ENCODE data around the gene UGGT2.
A peak's percentile ranks its signal among the peaks of the same experiment; 100 is the strongest.
"Not testable (repeated sequence)": the region's sequence is repeated elsewhere in the genome, so short reads cannot be mapped to it uniquely, and the experiment has no call there.

The UGGT2 gene

DNA sequence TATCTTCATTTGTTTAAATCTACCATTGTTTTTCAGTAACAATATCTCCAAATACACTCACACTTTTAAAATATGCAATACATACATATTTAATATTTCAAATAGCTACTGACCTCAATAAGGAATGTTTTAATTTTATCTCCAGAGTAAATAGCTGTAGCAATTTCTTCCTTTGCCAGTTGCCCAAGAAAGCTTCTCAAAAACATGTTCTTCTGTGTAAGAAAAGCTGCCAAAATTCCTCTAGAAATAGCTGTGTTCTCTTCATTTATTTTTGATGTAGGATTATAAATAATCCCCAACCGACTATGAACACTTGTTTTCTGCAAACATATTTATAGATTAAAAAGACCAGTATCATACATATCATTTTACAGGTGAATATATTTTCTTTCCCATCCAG is 150.5 kb downstream of the UGGT2 start:
- no peak for DNase-seq (ENCODE audit: extremely low read depth in 1 of 2, low read depth in 1 of 2)

DNA sequence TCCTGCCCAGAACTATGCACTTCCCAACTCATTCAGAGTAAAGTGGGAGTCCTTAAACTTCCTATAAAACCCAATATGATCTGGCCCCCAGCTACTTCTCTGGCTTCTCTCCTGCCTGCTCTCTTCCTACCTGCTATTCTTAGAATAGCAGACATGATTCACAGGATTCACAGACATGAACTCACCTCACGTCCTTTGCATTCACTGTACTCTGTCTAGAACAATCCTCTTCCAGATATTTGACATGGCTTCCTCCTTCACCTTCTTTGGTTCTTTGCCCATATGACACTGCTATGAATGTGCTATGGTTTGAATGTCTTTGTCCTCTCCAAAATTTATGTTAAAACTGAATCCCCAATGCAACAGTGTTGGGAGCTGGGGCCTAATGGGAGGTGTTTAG is 154.9 kb downstream of the UGGT2 start:
- DNase-seq (ENCODE audit: extremely low read depth in 1 of 2, low read depth in 1 of 2), result no peak

DNA sequence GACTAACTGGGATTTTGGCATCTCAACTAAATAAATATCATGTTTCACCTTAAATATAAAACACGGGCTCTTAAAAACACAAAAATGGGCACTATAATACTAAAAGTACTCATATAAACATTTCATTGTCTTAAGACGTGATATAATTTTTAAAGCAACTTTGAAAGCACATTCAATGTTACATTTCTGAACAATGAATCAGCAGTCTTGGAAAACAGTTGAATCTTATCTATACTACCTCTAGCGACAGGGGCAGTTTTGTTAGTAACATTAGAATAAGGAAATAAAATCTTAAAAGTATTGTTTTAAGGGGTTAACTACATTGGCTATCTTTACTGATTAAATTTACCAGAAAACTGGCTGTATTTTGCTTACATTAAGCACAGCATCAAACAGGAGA is 156.9 kb downstream of the UGGT2 start:
- no peak for DNase-seq (ENCODE audit: extremely low read depth in 1 of 2, low read depth in 1 of 2)

DNA sequence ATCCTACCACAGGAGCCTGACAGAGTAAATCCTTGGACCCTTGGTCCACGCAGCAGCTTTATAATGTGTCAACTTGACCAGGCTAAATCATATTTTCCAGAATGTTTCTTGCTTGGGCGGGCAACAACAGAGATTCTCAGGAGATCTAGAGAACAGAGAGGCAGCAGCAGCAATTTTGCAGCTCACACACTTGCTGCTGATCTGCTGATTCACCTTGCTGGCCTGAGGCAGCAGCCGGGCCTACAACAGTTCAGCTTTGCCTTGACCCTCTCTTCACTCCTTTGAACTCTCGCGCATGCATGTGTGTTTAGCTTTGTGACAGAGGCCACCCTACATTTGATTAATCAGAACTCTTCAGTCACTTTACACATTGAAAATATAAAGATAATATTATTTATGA is 159.3 kb downstream of the UGGT2 start:
- no peak for DNase-seq (ENCODE audit: extremely low read depth in 1 of 2, low read depth in 1 of 2)

DNA sequence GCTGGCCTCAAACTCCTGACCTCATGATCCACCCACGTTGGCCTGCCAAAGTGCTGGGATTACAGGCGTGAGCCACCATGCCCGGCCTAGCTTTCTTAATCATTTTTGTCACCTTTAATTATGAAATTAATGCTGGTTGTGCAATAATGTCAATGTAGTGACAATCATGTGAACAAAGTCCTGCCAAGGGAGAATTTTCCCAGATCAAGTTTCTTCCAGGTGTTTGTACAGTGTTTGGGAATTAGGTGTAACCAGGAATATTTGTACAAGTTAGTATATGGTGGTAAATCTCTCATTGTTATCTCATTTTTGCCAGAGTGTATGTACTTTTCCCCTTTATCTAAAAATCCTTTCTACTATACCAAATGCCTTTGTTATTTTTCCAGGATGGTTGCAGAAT is 171.1 kb downstream of the UGGT2 start:
- no peak for DNase-seq (ENCODE audit: extremely low read depth in 1 of 2, low read depth in 1 of 2)

DNA sequence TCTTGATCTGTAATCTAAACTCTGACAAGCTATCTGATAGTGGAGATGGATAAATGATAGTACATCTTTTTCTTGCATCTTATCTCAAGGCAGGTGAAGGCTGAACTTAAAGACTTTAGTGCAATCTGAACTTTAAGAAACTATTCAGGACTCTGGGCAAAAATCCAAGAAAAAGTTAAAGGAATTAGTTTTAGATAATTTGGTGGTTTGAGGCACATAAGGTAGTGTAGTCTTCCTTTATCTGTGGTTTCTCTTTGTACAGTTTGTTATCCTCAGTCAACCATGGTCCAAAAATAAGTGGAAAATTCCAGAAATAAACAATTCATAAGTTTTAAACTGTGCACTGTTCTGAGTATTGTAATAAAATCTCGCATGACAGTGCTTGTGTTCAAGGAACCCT is 172.9 kb downstream of the UGGT2 start:
- DNase-seq (ENCODE audit: extremely low read depth in 1 of 2, low read depth in 1 of 2), result no peak

DNA sequence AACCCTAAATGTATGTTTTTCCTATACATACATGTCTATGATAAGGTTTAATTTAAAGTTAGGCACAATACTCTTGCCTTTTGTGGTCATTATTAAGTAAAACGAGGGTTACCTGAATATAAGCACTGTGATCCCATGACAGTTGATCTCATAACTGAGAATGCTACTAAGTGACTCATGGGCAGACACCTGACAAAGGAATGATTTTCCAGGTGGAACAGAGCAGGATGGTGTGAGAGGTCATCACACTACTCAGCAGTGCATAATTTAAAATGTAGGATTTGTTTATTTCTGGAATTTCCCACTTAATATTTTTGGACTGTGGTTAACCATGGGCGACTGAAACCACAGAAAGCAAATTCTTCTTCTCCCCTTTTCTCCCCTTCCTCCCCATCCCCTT is 178.9 kb downstream of the UGGT2 start:
- DNase-seq (ENCODE audit: extremely low read depth in 1 of 2, low read depth in 1 of 2), result no peak

DNA sequence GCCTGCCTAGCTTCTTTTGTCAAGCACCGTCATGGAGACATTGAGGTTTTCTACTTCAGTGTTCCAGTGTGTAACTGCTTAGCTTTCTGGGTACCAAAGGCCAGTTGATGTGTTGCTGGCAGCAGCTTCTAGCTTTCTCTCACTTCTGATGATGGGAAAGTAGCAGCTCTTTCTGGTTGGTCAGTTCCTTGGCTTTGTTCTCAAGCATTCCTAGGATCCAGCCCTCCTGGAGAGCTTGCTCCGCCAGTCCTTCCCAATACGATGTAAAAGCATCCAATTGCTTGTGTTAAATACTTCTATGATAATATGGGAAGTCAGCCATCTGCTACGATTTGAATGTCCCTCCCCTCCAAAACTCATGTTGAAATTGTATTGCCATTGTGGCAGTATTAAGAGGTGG is 182.8 kb downstream of the UGGT2 start:
- no peak for DNase-seq (ENCODE audit: extremely low read depth in 1 of 2, low read depth in 1 of 2)

DNA sequence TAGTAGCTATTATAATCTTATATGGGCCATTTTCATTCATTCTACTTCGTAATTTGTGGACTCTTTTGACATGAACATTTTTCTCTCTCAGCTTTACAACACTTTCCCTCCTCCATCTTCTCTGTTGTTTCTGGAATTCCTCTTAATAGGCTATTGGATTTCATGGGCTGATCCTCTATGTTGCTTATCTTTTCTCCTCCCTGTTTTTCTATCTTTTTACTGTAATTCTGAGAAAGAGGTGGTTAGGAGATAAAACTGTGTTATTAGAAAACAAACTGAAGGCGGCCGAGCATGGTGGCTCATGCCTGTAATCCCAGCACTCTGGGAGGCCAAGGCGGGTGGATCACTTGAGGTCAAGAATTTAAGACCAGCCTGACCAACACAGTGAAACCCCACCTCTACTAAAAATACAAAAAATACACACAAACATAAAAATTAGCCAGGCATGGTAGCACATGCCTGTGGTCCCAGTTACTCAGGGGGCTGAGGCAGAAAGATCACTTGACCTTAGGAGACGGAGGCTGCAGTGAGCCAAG is 188.1 kb downstream of the UGGT2 start:
- DNase-seq (ENCODE audit: extremely low read depth in 1 of 2, low read depth in 1 of 2), result no peak

DNA sequence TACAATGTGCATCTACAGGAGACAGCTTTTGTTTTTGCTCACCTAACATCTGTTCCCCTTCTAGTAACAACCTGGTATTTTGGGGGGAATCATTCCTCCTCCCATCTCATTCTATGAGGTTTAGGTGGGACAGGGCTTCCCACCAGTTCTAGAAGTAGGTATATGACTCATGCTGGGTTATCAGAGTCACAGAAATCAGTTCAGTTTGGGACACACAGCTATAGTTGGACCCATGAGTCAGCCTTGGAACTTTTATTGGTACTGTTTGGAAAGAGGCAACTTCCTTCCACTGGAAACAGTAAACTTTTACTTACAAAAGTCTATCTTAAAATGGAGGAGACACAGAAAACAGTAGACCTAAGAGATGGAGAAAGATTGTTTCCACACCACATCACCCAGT is 190.8 kb downstream of the UGGT2 start:
- DNase-seq (ENCODE audit: extremely low read depth in 1 of 2, low read depth in 1 of 2), result no peak

DNA sequence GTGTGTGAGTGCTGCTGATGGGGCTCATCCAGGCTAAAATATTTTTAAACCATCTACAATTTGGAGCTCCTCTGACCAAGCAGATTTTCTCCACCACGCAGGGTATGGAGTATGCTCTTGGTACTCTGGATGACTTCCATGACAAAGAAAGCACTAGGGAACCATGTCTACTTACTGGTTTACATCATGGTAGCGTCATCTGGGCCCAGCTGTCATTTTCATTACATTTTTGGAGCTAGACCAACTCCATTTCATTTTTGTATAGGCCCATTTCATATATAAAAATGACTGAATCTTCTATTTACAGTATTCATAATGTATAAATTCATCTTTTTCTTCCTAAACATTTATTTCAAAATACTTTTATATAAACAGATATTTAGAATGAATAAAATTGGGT is 191.9 kb downstream of the UGGT2 start:
- no peak for DNase-seq (ENCODE audit: extremely low read depth in 1 of 2, low read depth in 1 of 2)

DNA sequence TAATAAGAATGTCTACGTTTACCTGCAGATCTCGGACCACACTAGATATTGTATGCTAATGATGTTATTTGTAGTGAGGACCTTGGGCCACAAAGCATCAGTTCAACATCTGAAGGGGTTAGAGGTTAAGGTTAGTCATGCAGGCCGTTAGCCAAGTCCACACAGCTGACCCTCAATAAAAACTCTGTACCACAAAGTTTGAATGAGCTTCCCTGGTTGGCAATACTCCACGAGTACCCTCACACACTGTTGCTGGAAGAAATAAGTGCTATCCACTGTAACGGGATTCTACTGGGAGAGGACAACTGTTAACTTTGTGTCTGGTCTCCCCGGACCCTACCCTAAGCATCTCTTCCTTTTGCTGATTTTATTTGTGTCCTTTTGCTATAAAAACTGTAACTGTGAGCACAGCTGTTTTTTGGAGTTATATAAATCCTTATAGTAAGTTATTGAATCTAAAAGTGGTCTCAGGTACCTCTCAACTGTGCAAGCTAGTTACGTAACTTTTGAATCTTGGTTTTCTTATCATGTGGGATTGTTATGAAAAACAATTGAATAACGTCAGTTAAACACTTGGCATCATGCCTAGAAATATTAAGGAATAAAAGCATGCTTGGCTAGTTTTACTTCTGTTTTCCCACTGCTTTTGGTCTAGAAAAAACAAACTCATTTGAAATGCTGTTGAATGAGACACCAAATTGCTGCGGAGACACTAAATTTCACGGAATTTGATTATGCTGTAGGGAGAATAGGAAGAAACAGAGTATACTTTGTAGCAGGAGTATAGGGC is 194.7 kb downstream of the UGGT2 start:
- no peak for DNase-seq (ENCODE audit: extremely low read depth in 1 of 2, low read depth in 1 of 2)

DNA sequence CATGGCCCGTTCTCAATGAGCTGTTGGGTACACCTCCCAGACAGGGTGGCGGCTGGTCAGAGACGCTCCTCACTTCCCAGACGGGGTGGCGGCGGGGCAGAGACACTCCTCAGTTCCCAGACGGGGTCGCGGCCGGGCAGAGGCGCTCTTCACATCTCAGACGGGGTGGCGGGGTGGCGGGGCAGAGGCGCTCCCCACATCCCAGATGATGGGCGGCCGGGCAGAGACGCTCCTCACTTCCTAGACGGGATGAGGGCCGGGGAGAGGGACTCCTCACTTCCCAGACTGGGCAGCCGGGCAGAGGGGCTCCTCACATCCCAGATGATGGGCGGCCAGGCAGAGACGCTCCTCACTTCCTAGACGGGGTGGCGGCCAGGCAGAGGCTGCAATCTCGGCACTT is 207.5 kb downstream of the UGGT2 start:
- DNase-seq (ENCODE audit: extremely low read depth in 1 of 2, low read depth in 1 of 2), result not testable (repeated sequence)

DNA sequence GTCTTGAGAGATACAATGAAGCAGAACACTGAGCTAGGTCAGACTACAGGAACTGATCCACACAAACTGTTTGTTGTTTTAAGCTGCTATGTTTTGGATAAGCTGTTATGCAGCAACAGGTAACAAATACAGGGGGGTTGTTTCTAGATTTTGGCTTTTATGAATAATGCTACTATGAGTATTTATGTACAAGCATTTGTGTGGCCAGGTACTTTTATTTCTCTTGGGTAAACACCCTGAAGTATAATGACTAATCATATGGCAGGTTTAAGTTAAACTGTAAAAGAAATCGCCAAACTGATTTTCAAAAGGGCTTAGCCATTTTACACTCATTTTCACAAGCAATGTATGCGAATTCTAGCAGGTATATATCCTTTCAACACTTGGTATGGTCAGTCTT is 210.3 kb downstream of the UGGT2 start:
- DNase-seq (ENCODE audit: extremely low read depth in 1 of 2, low read depth in 1 of 2), result no peak

DNA sequence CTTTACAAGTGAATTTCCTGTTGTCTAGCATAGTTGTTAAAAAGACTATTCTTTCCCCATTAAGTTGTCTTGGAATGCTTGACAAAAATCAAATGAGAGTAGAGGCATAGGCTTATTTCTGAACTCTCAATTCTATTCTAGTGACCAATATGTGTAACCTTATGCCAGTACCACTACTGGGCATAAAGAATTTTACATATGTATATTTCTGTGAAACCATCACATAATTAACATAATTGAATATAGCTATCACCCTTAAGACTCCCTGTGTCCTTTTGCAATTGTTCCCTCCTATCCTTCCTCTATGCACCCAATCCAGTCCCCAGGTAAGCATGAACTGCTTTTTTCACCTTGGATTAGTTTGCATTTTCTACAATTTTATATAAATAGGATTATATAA is 211.3 kb downstream of the UGGT2 start:
- no peak for DNase-seq (ENCODE audit: extremely low read depth in 1 of 2, low read depth in 1 of 2)

DNA sequence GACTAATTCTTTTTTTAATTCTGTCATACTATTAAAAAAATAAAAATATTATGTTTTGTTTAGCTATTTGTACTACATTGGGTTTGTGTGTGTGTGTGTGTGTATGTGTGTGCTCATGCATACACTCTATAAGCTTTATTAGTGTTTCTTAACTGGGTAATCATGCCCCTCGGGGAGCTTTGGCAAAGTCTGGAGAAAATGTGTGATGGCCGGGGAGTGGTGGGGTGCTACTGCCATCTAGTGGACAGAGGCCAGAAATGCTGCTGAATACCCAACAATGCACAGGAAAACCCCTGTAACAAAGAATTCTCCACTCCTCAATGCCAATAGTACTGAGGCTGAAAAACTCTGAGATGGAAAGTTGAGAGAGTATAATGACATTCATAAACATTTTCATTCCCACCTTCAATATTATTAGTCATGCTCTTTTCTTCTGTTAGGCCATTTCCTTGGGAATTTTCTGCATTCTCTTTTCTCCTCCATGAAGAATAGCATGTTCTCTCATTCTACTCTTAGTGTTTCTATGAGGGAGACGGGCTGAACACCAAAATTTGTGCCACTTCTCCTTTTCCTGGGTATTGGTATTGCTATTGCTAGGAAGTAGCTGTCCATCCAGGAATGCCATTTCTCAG is 219.0 kb downstream of the UGGT2 start:
- peak; percentile 14 to 25 for DNase-seq (ENCODE audit: extremely low read depth in 1 of 2, low read depth in 1 of 2)

DNA sequence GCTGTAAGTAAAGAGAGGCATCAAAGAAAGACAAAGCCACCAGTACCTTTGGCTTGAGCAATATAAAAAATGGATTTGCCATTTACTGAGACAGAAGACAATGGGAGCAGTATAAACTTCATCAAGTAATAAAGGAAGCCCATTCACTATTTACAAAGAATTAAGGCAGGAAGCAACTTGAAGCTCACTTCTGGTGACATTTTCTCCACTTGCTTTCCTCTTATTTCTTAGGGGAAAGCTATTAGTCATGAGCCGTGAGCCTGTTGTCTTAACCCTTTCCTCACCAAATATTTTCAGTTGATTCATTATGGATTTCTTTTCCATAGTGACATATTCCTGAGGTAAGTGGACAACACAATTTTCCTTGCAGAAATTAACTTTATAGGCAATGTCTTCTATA is 219.5 kb downstream of the UGGT2 start:
- DNase-seq (ENCODE audit: extremely low read depth in 1 of 2, low read depth in 1 of 2), result no peak

DNA sequence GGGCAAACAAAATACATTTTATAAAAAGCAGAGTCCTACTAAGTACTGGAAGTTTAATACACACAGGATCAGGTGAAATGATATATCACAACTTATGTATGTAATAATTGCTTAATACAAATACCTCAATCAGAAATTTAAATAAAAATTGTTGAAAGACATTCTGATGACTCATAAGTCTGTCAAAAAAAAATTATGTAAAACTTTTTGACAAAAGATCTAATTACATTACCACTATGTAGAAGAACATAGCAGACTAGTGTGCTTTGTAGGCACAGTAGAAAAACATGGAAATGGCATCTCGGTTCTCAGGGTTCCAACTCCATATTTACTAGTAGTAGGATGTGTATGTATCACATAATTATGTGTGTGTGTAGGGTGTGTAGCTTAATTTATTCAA is 220.1 kb downstream of the UGGT2 start:
- no peak for DNase-seq (ENCODE audit: extremely low read depth in 1 of 2, low read depth in 1 of 2)

DNA sequence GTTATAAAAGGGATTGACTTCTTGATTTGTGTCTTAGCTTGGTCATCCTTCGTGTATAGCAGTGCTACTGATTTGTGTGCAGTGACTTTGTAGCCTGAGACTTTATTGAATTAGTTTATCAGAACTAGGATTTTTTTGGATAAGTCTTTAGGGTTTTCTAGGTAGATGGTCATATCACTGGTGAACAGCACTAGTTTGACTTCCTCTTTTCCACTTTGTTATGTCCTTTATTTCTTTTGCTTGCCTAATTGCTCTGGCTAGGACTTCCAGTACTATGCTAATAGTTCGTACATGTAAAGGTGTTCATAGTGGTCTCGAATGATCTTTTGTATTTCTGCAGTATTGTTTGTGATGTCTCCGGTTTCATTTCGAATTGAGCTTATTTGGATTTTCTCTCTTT is 230.9 kb downstream of the UGGT2 start:
- no peak for DNase-seq (ENCODE audit: extremely low read depth in 1 of 2, low read depth in 1 of 2)

DNA sequence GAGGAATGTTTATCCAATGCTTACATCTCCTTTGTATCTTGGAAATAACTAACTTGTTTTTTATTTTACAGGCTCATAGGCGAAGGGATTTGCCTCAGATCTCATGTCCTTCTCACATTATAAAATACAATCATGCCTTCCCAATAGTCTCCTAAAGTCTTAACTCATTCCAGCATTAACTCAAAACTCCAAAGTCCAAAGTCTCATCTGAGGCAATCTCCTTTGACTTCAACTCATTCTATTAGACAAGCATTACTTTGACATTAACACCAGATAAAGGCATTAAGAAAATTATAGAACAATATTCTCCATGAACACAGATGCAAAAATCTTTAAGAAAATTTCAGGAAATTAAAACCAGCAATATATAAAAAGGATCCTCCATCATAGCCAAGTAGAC is 238.7 kb downstream of the UGGT2 start:
- DNase-seq (ENCODE audit: extremely low read depth in 1 of 2, low read depth in 1 of 2), result no peak

DNA sequence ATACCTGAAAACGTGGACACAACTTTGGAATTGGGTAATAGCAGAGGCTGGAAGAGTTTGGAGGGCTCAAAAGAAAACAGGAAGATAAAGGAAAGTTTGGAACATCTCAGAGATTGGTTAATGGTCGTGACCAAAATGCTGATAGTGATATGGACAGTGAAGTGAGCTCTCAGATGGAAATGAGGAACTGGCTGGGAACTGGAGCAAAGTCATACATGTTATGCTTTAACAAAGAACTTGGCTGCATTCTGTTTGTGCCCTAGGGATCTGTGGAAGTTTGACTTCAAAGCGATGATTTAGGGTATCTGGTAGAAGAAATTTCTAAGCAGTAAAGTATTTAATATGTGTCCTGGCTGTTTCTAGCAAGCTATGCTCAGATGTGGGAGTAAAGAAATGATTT is 240.1 kb downstream of the UGGT2 start:
- DNase-seq (ENCODE audit: extremely low read depth in 1 of 2, low read depth in 1 of 2), result no peak

DNA sequence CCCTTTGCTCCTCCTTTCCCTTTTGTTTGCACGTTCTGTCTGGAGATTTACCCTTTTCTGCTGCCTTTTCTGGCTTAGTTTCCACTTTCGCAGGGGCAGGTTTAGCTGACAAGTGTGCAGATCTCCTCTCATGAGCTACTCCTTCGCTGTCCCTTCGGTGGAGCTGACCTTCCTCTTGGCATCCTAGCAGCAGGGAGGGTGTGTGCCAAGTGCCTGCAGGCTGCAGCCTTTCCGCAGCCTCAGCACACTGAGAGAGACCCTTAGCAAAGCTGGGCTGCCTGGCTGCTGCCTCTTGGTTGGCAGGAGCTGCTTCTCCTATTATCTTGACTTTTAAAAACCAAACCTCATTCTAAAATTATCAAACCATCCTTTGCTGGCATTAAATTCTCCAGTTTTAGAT is 243.8 kb downstream of the UGGT2 start:
- DNase-seq (ENCODE audit: extremely low read depth in 1 of 2, low read depth in 1 of 2), result no peak

DNA sequence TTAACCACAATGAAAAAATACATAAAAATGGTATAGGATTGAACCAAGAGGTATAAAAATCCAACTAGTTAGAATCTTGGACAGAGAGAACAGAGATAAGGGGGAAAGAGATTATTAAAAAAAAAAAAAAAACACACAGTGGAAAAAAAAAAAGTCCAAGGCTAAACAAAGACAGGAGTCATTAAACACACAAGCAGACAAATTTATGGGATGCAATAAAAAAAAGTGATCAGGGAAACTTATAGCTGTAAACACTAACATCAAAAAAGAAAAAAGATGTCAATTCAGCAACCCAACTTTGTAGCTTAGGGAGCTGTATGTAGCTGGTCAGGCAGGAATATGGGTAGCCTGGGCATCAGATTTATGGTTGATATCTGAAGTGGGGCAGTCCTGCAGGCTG is 247.3 kb downstream of the UGGT2 start:
- DNase-seq (ENCODE audit: extremely low read depth in 1 of 2, low read depth in 1 of 2), result no peak
